Fibroblast of villous mesenchyme (primary cell): Measurements from ENCODE around the gene MGAT4C. TPM values are rescaled to one million over a fixed set of nuclear protein-coding genes. Genes with fewer than 3 reads are reported as not detected.
"Not testable (repeated sequence)": the region's sequence is repeated elsewhere in the genome, so short reads cannot be mapped to it uniquely, and the experiment has no call there.

Experiments used
- DNase-seq: peaks from one replicate; pipeline ENCODE4 v3.0.0-alpha.2; 2010; ENCODE audit warnings: low read depth
- H3K4me3 ChIP-seq: 2 replicates; pipeline ENCODE4 v1.5.1; 2011; ENCODE audit warnings: low read depth, mild to moderate bottlenecking, low read length
- CTCF ChIP-seq: IDR thresholded peaks from 2 replicates; pipeline ENCODE4 v1.5.1; 2012; ENCODE audit warnings: low read depth, mild to moderate bottlenecking, low read length; ENCODE audit not compliant: insufficient read depth
- total RNA-seq: library from RNA; depleted of rRNA; stranded (reverse); fragments of >200 nt; gene quantifications from 2 replicates; pipeline ENCODE4 v1.2.3, GENCODE V29; 2012

The MGAT4C gene
- total RNA-seq = not detected in 2 replicates

- no peak for TF ChIP-seq CTCF
- no peak for DNase-seq
- no peak within 1 kb of the TSS for H3K4me3 ChIP-seq
Observed at GRCh38 chr12:86256163-86256562, at the start of gene MGAT4C. MGAT4C (minus strand) TSS chr12:86256391.

GRCh38 chr12:86296396-86296795 is 40.2 kb upstream of the MGAT4C start:
- DNase-seq, H3K4me3 ChIP-seq: not testable (repeated sequence)

GRCh38 chr12:86293682-86294240 is 37.6 kb upstream of the MGAT4C start:
- no peak for DNase-seq
- TF ChIP-seq CTCF = no peak
- H3K4me3 ChIP-seq = no peak overlapping the region

- H3K4me3 ChIP-seq = no peak overlapping the region
- TF ChIP-seq CTCF = no peak
- DNase-seq = no peak
Observed at GRCh38 chr12:86292480-86292879, 36.3 kb upstream of the MGAT4C start.

GRCh38 chr12:86290615-86291014 is 34.4 kb upstream of the MGAT4C start:
- H3K4me3 ChIP-seq = no peak overlapping the region
- DNase-seq = no peak
- no peak for TF ChIP-seq CTCF

GRCh38 chr12:86286119-86286518 is 29.9 kb upstream of the MGAT4C start:
- no peak overlapping the region for H3K4me3 ChIP-seq
- no peak for TF ChIP-seq CTCF
- no peak for DNase-seq

- H3K4me3 ChIP-seq = no peak overlapping the region
- peak; percentile 1 for DNase-seq
- no peak for TF ChIP-seq CTCF
Observed at GRCh38 chr12:86283620-86284019, 27.4 kb upstream of the MGAT4C start.
